Ishikawa (cell line): ENCODE measurements around the gene ZNF385D.

ENCODE experiments used
- CEBPB ChIP-seq: IDR thresholded peaks from 2 replicates; pipeline ENCODE4 v1.6.1; 2012
- CREB1 ChIP-seq: IDR thresholded peaks from 2 replicates; pipeline ENCODE4 v1.6.1; 2012; ENCODE audit warnings: low read depth
- EGR1 ChIP-seq: IDR thresholded peaks from 2 replicates; pipeline ENCODE4 v1.6.1; 2012
- EP300 ChIP-seq: IDR thresholded peaks from 2 replicates; pipeline ENCODE4 v1.6.1; 2012; ENCODE audit warnings: borderline replicate concordance
- FOXM1 ChIP-seq: IDR thresholded peaks from 2 replicates; pipeline ENCODE4 v1.6.1; 2012; ENCODE audit warnings: low read depth, borderline replicate concordance
- MAX ChIP-seq: IDR thresholded peaks from 2 replicates; pipeline ENCODE4 v1.6.1; 2012
- NFIC ChIP-seq: IDR thresholded peaks from 2 replicates; pipeline ENCODE4 v1.6.1; 2012
- RAD21 ChIP-seq: IDR thresholded peaks from 2 replicates; pipeline ENCODE4 v1.6.1; 2012; ENCODE audit warnings: low read depth
- REST ChIP-seq: IDR thresholded peaks from 2 replicates; pipeline ENCODE4 v1.6.1; 2012; ENCODE audit warnings: low read depth, mild to moderate bottlenecking
- TAF1 ChIP-seq: IDR thresholded peaks from 2 replicates; pipeline ENCODE4 v1.6.1; 2012; ENCODE audit warnings: low read depth, mild to moderate bottlenecking
- TCF12 ChIP-seq: IDR thresholded peaks from 2 replicates; pipeline ENCODE4 v1.6.1; 2012; ENCODE audit warnings: low read depth
- TEAD4 ChIP-seq: IDR thresholded peaks from 2 replicates; pipeline ENCODE4 v1.6.1; 2012
- USF1 ChIP-seq: IDR thresholded peaks from 2 replicates; pipeline ENCODE4 v1.6.1; 2012
- YY1 ChIP-seq: IDR thresholded peaks from 2 replicates; pipeline ENCODE4 v1.6.1; 2012; ENCODE audit warnings: low read depth
- ZBTB7A ChIP-seq: IDR thresholded peaks from 2 replicates; pipeline ENCODE4 v1.6.1; 2012; ENCODE audit warnings: low read depth

Gene ZNF385D

GRCh38 chr3:21697707-21698106 is 53.3 kb downstream of the ZNF385D start:
- TF ChIP-seq RAD21: no peak
- no peak for TF ChIP-seq TEAD4
- TF ChIP-seq ZBTB7A: no peak

GRCh38 chr3:21694506-21694905 is 56.5 kb downstream of the ZNF385D start:
- TF ChIP-seq FOXM1: no peak
- TF ChIP-seq TAF1: no peak
- TF ChIP-seq EP300: no peak
- TF ChIP-seq YY1: no peak
- TF ChIP-seq CREB1: no peak
- TF ChIP-seq ZBTB7A: no peak
- TF ChIP-seq NFIC: no peak
- no peak for TF ChIP-seq EGR1
- TF ChIP-seq REST: no peak
- no peak for TF ChIP-seq RAD21
- no peak for TF ChIP-seq TCF12
- no peak for TF ChIP-seq MAX
- TF ChIP-seq CEBPB: no peak

- TF ChIP-seq FOXM1: no peak
Measured at GRCh38 chr3:21691036-21691435, 60.0 kb downstream of the ZNF385D start.

GRCh38 chr3:21682206-21682605 is 68.8 kb downstream of the ZNF385D start:
- TF ChIP-seq REST (no peak), TAF1 (no peak), ZBTB7A (no peak), NFIC (no peak)

- TF ChIP-seq ZBTB7A (no peak), TCF12 (no peak), CEBPB (no peak), YY1 (no peak), EP300 (no peak), NFIC (no peak), EGR1 (no peak)
Measured at GRCh38 chr3:21673393-21673792, 77.6 kb downstream of the ZNF385D start.

- TF ChIP-seq NFIC: no peak
- no peak for TF ChIP-seq EGR1
- TF ChIP-seq TCF12: no peak
- TF ChIP-seq ZBTB7A: no peak
- no peak for TF ChIP-seq FOXM1
- TF ChIP-seq MAX: no peak
- TF ChIP-seq RAD21: no peak
- TF ChIP-seq TEAD4: no peak
- TF ChIP-seq USF1: no peak
- no peak for TF ChIP-seq EP300
Measured at GRCh38 chr3:21672303-21672702, 78.7 kb downstream of the ZNF385D start.

- TF ChIP-seq USF1 (no peak), MAX (no peak), CEBPB (no peak), TEAD4 (no peak), EP300 (no peak), TAF1 (no peak), YY1 (no peak), TCF12 (no peak), ZBTB7A (no peak), REST (no peak), EGR1 (no peak), NFIC (no peak), FOXM1 (no peak), CREB1 (no peak), RAD21 (no peak)
Measured at GRCh38 chr3:21670386-21670785, 80.6 kb downstream of the ZNF385D start.
